Measurements from ENCODE around the gene ZNF470.

ZNF470 gene

GRCh38 chr19:56611288-56611687 lies 44.0 kb downstream of the ZNF470 start:
- no peak for DNase-seq

- no peak for DNase-seq
These were observed 45.5 kb downstream of the ZNF470 start for GRCh38 chr19:56612737-56613136.

GRCh38 chr19:56613639-56614038 lies 46.4 kb downstream of the ZNF470 start:
- DNase-seq, result no peak

- no peak for DNase-seq
These were observed 50.3 kb downstream of the ZNF470 start for GRCh38 chr19:56617531-56617930.

- no peak for DNase-seq
These were observed 51.9 kb downstream of the ZNF470 start for GRCh38 chr19:56619121-56619520.

GRCh38 chr19:56622374-56622773 lies 55.1 kb downstream of the ZNF470 start:
- no peak for DNase-seq

- no peak for DNase-seq
These were observed 55.7 kb downstream of the ZNF470 start for GRCh38 chr19:56623006-56623405.

- no peak for DNase-seq
These were observed 58.4 kb downstream of the ZNF470 start for GRCh38 chr19:56625708-56626107.

GRCh38 chr19:56633021-56633420 lies 65.8 kb downstream of the ZNF470 start:
- DNase-seq, result no peak

GRCh38 chr19:56637976-56638555 lies 70.8 kb downstream of the ZNF470 start:
- DNase-seq, result peak; percentile 3
